Measurements from ENCODE around the gene TTC36. TPM values are rescaled to one million over a fixed set of nuclear protein-coding genes. Genes with fewer than 3 reads are reported as not detected.

The TTC36 gene
- total and polyA plus RNA-seq, 9 of the 15 experiments (the other 6 are each of a cell fraction or from before 2014, with no cell fraction given) = 0.22 to 0.23 TPM; not detected in 7

DNA sequence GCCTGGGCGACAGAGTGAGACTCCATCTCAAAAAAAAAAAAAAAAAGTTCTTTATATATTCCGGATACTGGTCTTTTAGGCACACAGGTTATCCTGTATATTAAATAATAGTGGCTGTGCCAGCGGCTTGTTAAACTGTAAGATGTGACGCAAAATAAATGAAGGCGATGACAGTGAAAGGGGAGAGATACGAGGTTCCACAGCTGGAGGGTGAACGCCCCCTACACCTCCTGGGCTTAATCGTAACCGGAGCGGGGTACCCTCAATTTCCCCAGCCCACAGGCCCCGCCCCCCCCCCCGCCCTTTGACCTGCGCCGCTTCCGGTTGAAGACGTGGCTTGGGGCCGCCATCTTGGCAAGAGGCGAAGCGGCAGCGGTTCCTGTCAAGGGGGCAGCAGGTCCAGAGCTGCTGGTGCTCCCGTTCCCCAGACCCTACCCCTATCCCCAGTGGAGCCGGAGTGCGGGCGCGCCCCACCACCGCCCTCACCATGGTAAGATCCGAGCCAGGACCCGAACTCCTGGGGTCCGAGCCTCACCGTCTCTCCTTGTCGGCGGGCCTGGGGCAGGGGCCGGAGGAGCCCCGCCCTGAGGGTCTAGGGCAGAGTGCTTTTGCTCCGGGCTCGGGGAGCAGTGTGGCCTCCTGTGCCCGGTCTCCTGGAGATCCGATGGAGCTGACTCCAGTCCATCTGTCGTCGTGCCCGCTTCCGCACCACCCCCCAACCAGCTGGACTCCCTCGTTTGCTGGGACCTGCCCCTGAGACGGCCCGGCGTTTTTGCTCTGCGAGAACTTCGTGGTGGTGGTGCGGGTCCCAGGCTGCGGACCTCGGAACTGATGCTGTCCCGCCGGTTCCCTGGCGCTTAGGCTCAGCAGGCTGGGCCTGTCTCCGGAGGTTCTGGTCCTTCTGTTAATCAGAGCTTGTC lies 45.0 kb downstream of the TTC36 start, which contains the start of gene ARCN1 (continued):
- TF ChIP-seq PRDM10 (IDR thresholded peaks at IDR 0.05; ENCODE audit: partially characterized antibody) (peak; percentile 46), ZNF778 (CRISPR knock-in tag; IDR thresholded peaks at IDR 0.05) (no peak), NFYB (IDR thresholded peaks at IDR 0.05; ENCODE audit: extremely low read depth, insufficient read length) (no peak), RBBP5 (IDR thresholded peaks at IDR 0.05; ENCODE audit: borderline replicate concordance, insufficient read depth, low read length, poor library complexity, severe bottlenecking) (peak; percentile 86), FOXJ3 (CRISPR knock-in tag; IDR thresholded peaks at IDR 0.05) (no peak), ZNF3 (CRISPR knock-in tag; IDR thresholded peaks at IDR 0.05) (no peak), FOXK1 (CRISPR knock-in tag; IDR thresholded peaks at IDR 0.05; ENCODE audit: borderline replicate concordance) (no peak; the same call in 1 of the 2 replicates), THRAP3 (IDR thresholded peaks at IDR 0.05; ENCODE audit: borderline replicate concordance) (no peak), YBX1 (IDR thresholded peaks at IDR 0.05) (no peak), SIN3A (IDR thresholded peaks at IDR 0.05; ENCODE audit: borderline replicate concordance in 2 of 2, control insufficient read depth in 1 of 2, low read depth in 2 of 2, low read length in 2 of 2) (peak; percentile 61 to 65; a peak in 1 of 4 replicates), NR4A1 (CRISPR knock-in tag; IDR thresholded peaks at IDR 0.05) (no peak), NR4A1 (tag; IDR thresholded peaks at IDR 0.05) (no peak), HNRNPH1 (optimal IDR thresholded peaks at IDR 0.05; ENCODE audit: low read depth, low read length) (no peak), EP300 (IDR thresholded peaks at IDR 0.05; ENCODE audit: low read length) (no peak), ZNF561 (CRISPR knock-in tag; conservative IDR thresholded peaks at IDR 0.05) (no peak), KDM4B (IDR thresholded peaks at IDR 0.05; ENCODE audit: borderline replicate concordance in 2 of 2, low read depth in 1 of 2) (no peak), NEUROD1 (IDR thresholded peaks at IDR 0.05; ENCODE audit: borderline replicate concordance, low read depth, low read length, partially characterized antibody) (peak; percentile 40), TGIF2 (CRISPR knock-in tag; IDR thresholded peaks at IDR 0.05) (no peak), BRD4 (IDR thresholded peaks at IDR 0.05) (peak; percentile 97), FOXK2 (conservative IDR thresholded peaks at IDR 0.05 in 1 of 2, IDR thresholded peaks at IDR 0.05 in 1 of 2; ENCODE audit: low read depth in 2 of 2) (no peak)
- TF ChIP-seq, protein P1, sequence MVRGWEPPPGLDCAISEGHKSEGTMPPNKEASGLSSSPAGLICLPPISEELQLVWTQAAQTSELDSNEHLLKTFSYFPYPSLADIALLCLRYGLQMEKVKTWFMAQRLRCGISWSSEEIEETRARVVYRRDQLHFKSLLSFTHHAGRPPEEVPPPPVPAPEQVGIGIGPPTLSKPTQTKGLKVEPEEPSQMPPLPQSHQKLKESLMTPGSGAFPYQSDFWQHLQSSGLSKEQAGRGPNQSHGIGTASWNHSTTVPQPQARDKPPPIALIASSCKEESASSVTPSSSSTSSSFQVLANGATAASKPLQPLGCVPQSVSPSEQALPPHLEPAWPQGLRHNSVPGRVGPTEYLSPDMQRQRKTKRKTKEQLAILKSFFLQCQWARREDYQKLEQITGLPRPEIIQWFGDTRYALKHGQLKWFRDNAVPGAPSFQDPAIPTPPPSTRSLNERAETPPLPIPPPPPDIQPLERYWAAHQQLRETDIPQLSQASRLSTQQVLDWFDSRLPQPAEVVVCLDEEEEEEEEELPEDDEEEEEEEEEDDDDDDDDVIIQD (CRISPR knock-in tag; IDR thresholded peaks at IDR 0.05) = no peak
